DND-41 (cell line): ENCODE results near the gene MARK2.

Experiments used
- ATAC-seq: fragments of 200-7000 bp; cut with Tn5 transposase; 3 replicates; pipeline ENCODE4 v1.9.1; 2021; ENCODE audit warnings: low read depth; ENCODE audit not compliant: insufficient read depth
- DNase-seq: peaks from one replicate; pipeline ENCODE4 v3.0.0-alpha.2; 2020
- H2AFZ ChIP-seq: 2 replicates; pipeline ENCODE4 v1.6.0; 2012; ENCODE audit warnings: low read depth, low read length
- H3K27ac ChIP-seq: 2 replicates; pipeline ENCODE4 v1.5.1; 2012; ENCODE audit warnings: low read length, inconsistent platforms
- H3K27me3 ChIP-seq: fragments of 200-600 bp; sonication (generic); 2 replicates; pipeline ENCODE4 v1.6.0; 2012; ENCODE audit warnings: low read length, mild to moderate bottlenecking, inconsistent platforms; ENCODE audit not compliant: insufficient read depth, poor library complexity
- H3K36me3 ChIP-seq: 2 replicates; pipeline ENCODE4 v1.5.1; 2012; ENCODE audit warnings: low read length, inconsistent platforms; ENCODE audit not compliant: insufficient read depth
- H3K4me1 ChIP-seq: 2 replicates; pipeline ENCODE4 v1.5.1; 2012; ENCODE audit warnings: mild to moderate bottlenecking, low read length; ENCODE audit not compliant: insufficient read depth
- H3K4me2 ChIP-seq: 2 replicates; pipeline ENCODE4 v1.6.0; 2012; ENCODE audit warnings: mild to moderate bottlenecking, moderate library complexity, low read length, inconsistent platforms; ENCODE audit not compliant: insufficient read depth
- H3K4me3 ChIP-seq, 2 experiments: fragments of 200-600 bp in 1 of 2; shearing (Covaris generic) in 1 of 2; 2 replicates each; pipeline ENCODE4 v1.5.1; 2012 to 2016; ENCODE audit warnings: inconsistent platforms in 2 of 2, low read length in 2 of 2, mild to moderate bottlenecking in 2 of 2, low read depth in 1 of 2, moderate library complexity in 1 of 2
- H3K79me2 ChIP-seq: 2 replicates; pipeline ENCODE4 v1.6.0; 2012; ENCODE audit warnings: low read length, inconsistent platforms; ENCODE audit not compliant: insufficient read depth
- H3K9ac ChIP-seq: 2 replicates; pipeline ENCODE4 v1.6.0; 2012; ENCODE audit warnings: low read depth, mild to moderate bottlenecking, inconsistent platforms, low read length, moderate library complexity
- H3K9me3 ChIP-seq: 2 replicates; pipeline ENCODE4 v1.5.1; 2012; ENCODE audit warnings: low read length, moderate library complexity, mild to moderate bottlenecking, inconsistent platforms; ENCODE audit not compliant: insufficient read depth, severe bottlenecking
- H4K20me1 ChIP-seq: 2 replicates; pipeline ENCODE4 v1.6.0; 2012; ENCODE audit warnings: low read length; ENCODE audit not compliant: insufficient read depth
- EZH2 ChIP-seq: IDR thresholded peaks from 3 replicates; pipeline ENCODE4 v1.6.1; 2012; ENCODE audit warnings: borderline replicate concordance, low read depth, mild to moderate bottlenecking, moderate library complexity, low read length, inconsistent platforms; ENCODE audit not compliant: severe bottlenecking
- TF ChIP-seq, protein P1 (sequence below): IDR thresholded peaks from 2 replicates; pipeline ENCODE4 v1.5.1; 2012; ENCODE audit warnings: borderline replicate concordance, low read length, moderate library complexity, mild to moderate bottlenecking; ENCODE audit not compliant: poor library complexity, severe bottlenecking; ENCODE audit errors: extremely low read depth

Gene MARK2

GRCh38 chr11:63923319-63923718, 84.4 kb downstream of the MARK2 start:
- DNase-seq: no peak
- Histone ChIP-seq H3K79me2 (no peaks in the 10 kb centered on the region), H3K9ac (no peak overlapping the region), H3K36me3 (no peaks in the 10 kb centered on the region), H2AFZ (no peak overlapping the region), H3K4me1 (peaks cover 2% of the 10 kb centered on the region), H3K27ac (no peak overlapping the region), H3K4me3 (no peak overlapping the region), H3K4me2 (no peak overlapping the region), H4K20me1 (no peaks in the 10 kb centered on the region), H3K27me3 (peaks cover 4% of the 10 kb centered on the region), H3K9me3 (no peaks in the 10 kb centered on the region)
- ATAC-seq: no peak
- TF ChIP-seq, protein P1, sequence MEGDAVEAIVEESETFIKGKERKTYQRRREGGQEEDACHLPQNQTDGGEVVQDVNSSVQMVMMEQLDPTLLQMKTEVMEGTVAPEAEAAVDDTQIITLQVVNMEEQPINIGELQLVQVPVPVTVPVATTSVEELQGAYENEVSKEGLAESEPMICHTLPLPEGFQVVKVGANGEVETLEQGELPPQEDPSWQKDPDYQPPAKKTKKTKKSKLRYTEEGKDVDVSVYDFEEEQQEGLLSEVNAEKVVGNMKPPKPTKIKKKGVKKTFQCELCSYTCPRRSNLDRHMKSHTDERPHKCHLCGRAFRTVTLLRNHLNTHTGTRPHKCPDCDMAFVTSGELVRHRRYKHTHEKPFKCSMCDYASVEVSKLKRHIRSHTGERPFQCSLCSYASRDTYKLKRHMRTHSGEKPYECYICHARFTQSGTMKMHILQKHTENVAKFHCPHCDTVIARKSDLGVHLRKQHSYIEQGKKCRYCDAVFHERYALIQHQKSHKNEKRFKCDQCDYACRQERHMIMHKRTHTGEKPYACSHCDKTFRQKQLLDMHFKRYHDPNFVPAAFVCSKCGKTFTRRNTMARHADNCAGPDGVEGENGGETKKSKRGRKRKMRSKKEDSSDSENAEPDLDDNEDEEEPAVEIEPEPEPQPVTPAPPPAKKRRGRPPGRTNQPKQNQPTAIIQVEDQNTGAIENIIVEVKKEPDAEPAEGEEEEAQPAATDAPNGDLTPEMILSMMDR: no peak
- TF ChIP-seq EZH2: no peak

GRCh38 chr11:63929616-63930015, 90.7 kb downstream of the MARK2 start:
- no peaks in the 10 kb centered on the region for H3K4me1 ChIP-seq
- H3K27ac ChIP-seq: no peak overlapping the region
- H3K4me2 ChIP-seq: no peak overlapping the region
- no peak overlapping the region for H3K4me3 ChIP-seq
- no peak for TF ChIP-seq EZH2
- TF ChIP-seq, protein P1: no peak
- H3K79me2 ChIP-seq: no peaks in the 10 kb centered on the region
- DNase-seq (no peak), ATAC-seq (no peak)
- no peak overlapping the region for H2AFZ ChIP-seq
- no peaks in the 10 kb centered on the region for H3K36me3 ChIP-seq
- no peak overlapping the region for H3K9ac ChIP-seq
- H3K9me3 ChIP-seq: no peaks in the 10 kb centered on the region
- H4K20me1 ChIP-seq: no peaks in the 10 kb centered on the region
- no peaks in the 10 kb centered on the region for H3K27me3 ChIP-seq

DNA sequence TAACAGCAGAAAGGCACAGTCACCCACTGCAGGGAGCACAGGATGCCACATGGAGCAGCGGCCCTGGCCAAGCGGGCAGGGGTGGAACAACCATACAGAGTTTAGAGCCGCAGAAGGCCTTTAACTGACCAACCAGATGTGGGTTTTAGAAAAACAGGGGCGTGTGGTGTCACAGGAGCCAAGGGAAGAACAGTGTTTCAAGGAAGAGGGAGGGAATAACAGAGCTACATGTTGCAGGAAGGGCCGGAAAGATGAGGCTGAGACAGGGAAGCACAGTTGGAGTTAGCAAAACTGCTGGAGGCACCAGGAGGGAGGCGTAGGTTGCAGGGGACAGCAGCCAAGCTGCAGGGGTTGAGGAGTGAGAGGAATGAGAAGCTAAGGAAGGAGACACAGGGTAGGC, 92.1 kb downstream of the MARK2 start:
- TF ChIP-seq, protein P1: no peak
- no peak for TF ChIP-seq EZH2
- Histone ChIP-seq H4K20me1 (no peaks in the 10 kb centered on the region), H2AFZ (no peak overlapping the region), H3K4me1 (no peaks in the 10 kb centered on the region), H3K36me3 (no peaks in the 10 kb centered on the region), H3K79me2 (no peaks in the 10 kb centered on the region), H3K9ac (no peak overlapping the region), H3K9me3 (no peaks in the 10 kb centered on the region), H3K27me3 (no peaks in the 10 kb centered on the region), H3K27ac (no peak overlapping the region), H3K4me3 (no peak overlapping the region), H3K4me2 (no peak overlapping the region)
- no peak for ATAC-seq
- no peak for DNase-seq

- H3K79me2 ChIP-seq: no peaks in the 10 kb centered on the region
- H2AFZ ChIP-seq: no peak overlapping the region
- no peak overlapping the region for H3K4me2 ChIP-seq
- H3K27me3 ChIP-seq: no peaks in the 10 kb centered on the region
- no peak overlapping the region for H3K9ac ChIP-seq
- no peaks in the 10 kb centered on the region for H4K20me1 ChIP-seq
- no peaks in the 10 kb centered on the region for H3K36me3 ChIP-seq
- ATAC-seq: no peak
- no peak overlapping the region for H3K4me3 ChIP-seq
- no peaks in the 10 kb centered on the region for H3K9me3 ChIP-seq
- no peak for DNase-seq
- TF ChIP-seq EZH2: no peak
- TF ChIP-seq, protein P1: no peak
- H3K27ac ChIP-seq: no peak overlapping the region
- H3K4me1 ChIP-seq: no peaks in the 10 kb centered on the region
Observed at GRCh38 chr11:63931876-63932275, 93.0 kb downstream of the MARK2 start.
